Keratinocyte (primary cell): ENCODE data around the gene CATSPER4.

ENCODE experiments used
- CTCF ChIP-seq, 3 experiments: IDR thresholded peaks in 1 of 3; conservative IDR thresholded peaks in 1 of 3; optimal IDR thresholded peaks in 1 of 3; 2 replicates in 2 of 3; 3 replicates in 1 of 3; pipeline versions ENCODE3 to v1.5.1; 2011; ENCODE audit warnings: low read length in 3 of 3, mild to moderate bottlenecking in 3 of 3, moderate library complexity in 2 of 3, control low read depth in 1 of 3, inconsistent platforms in 1 of 3; ENCODE audit not compliant: insufficient read depth in 2 of 3; ENCODE audit errors: extremely low read depth in 1 of 3
- EZH2 ChIP-seq: IDR thresholded peaks from one replicate; pipeline ENCODE4 v1.6.1; 2012; ENCODE audit warnings: inconsistent platforms, mild to moderate bottlenecking, low read length, moderate library complexity

- TF ChIP-seq CTCF (optimal IDR thresholded peaks at IDR 0.05 in 1 of 3, IDR thresholded peaks at IDR 0.05 in 1 of 3, conservative IDR thresholded peaks at IDR 0.05 in 1 of 3; ENCODE audit: extremely low read depth in 1 of 3, insufficient read depth in 2 of 3, low read length in 3 of 3) (no peak), EZH2 (no peak)
These were observed 41.5 kb upstream of the CATSPER4 start for GRCh38 chr1:26148887-26149286.
